Gastroesophageal sphincter (tissue), 3 donors: ENCODE results near the gene MTFR1L.

Experiments used
- POLR2A ChIP-seq, 2 donors: fragments of 450-650 bp; IDR thresholded peaks; one replicate each; pipeline ENCODE4 v1.6.1; 2017; ENCODE audit warnings: antibody characterized with exemption in 2 of 2, mild to moderate bottlenecking in 2 of 2, moderate library complexity in 1 of 2
- POLR2AphosphoS5 ChIP-seq: sonication (generic); formaldehyde crosslinking; IDR thresholded peaks from one replicate; pipeline ENCODE4 v1.6.1; 2017; ENCODE audit warnings: antibody characterized with exemption
- TF ChIP-seq, protein P1 (sequence below), 4 experiments: fragments of 200-600 bp in 2 of 4; fragments of 450-650 bp in 2 of 4; sonication (generic) in 1 of 4; IDR thresholded peaks; one replicate each; pipeline ENCODE4 v1.5.1; 2017 to 2019; ENCODE audit warnings: antibody characterized with exemption in 4 of 4, mild to moderate bottlenecking in 2 of 4, moderate library complexity in 2 of 4

DNA sequence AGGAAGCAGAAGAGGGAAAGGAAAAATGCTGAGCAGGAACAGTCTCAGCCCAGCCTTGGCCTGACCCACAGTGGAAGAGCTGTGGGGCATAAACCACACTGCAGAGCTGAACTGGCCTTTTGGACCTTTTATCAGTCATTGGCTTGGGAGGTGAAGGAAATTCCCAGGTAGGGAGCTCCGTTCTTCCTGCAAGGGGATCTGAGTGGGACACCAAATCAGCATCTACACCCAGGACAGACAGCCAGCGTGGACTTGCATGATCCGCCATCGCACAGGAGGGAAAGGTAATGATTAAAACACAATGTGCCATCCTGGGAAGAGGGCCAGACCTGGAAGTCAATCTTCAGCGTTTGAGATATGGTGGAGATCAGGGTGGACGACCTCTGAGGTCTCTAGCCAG is 1.2 kb upstream of the MTFR1L start:
- TF ChIP-seq, protein P1, sequence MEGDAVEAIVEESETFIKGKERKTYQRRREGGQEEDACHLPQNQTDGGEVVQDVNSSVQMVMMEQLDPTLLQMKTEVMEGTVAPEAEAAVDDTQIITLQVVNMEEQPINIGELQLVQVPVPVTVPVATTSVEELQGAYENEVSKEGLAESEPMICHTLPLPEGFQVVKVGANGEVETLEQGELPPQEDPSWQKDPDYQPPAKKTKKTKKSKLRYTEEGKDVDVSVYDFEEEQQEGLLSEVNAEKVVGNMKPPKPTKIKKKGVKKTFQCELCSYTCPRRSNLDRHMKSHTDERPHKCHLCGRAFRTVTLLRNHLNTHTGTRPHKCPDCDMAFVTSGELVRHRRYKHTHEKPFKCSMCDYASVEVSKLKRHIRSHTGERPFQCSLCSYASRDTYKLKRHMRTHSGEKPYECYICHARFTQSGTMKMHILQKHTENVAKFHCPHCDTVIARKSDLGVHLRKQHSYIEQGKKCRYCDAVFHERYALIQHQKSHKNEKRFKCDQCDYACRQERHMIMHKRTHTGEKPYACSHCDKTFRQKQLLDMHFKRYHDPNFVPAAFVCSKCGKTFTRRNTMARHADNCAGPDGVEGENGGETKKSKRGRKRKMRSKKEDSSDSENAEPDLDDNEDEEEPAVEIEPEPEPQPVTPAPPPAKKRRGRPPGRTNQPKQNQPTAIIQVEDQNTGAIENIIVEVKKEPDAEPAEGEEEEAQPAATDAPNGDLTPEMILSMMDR (IDR thresholded peaks at IDR 0.05) = no peak
- TF ChIP-seq POLR2A (IDR thresholded peaks at IDR 0.05) (no peak), POLR2AphosphoS5 (no peak)
